HEK293 (cell line): ENCODE measurements around the gene NCKAP1.

Experiments
- CTCF ChIP-seq: fragments of 450-650 bp; formaldehyde crosslinking; IDR thresholded peaks from 2 replicates; pipeline ENCODE4 v1.5.1; 2016; ENCODE audit warnings: missing biosample characterization, missing genetic modification characterization
- KLF16 ChIP-seq: fragments of 450-650 bp; formaldehyde crosslinking; IDR thresholded peaks from 2 replicates; pipeline ENCODE4 v1.5.1; 2017; ENCODE audit warnings: missing biosample characterization, missing genetic modification characterization
- OVOL3 ChIP-seq: fragments of 450-650 bp; formaldehyde crosslinking; IDR thresholded peaks from 2 replicates; pipeline ENCODE4 v1.5.1; 2016; ENCODE audit warnings: missing biosample characterization, missing genetic modification characterization
- PRDM4 ChIP-seq: fragments of 450-650 bp; formaldehyde crosslinking; IDR thresholded peaks from 2 replicates; pipeline ENCODE4 v1.5.1; 2017; ENCODE audit warnings: missing biosample characterization, missing genetic modification characterization
- TCF7L2 ChIP-seq: IDR thresholded peaks from 2 replicates; pipeline ENCODE4 v1.6.1; 2011; ENCODE audit warnings: low read depth, mild to moderate bottlenecking, inconsistent platforms, low read length, moderate library complexity, borderline replicate concordance
- ZNF24 ChIP-seq: fragments of 450-650 bp; formaldehyde crosslinking; IDR thresholded peaks from 2 replicates; pipeline ENCODE4 v1.5.1; 2016; ENCODE audit warnings: missing biosample characterization, missing genetic modification characterization
- ZNF311 ChIP-seq: fragments of 450-650 bp; formaldehyde crosslinking; IDR thresholded peaks from 2 replicates; pipeline ENCODE4 v1.5.1; 2017; ENCODE audit warnings: missing biosample characterization, missing genetic modification characterization, borderline replicate concordance
- TF ChIP-seq, protein P1 (sequence below): fragments of 450-650 bp; formaldehyde crosslinking; IDR thresholded peaks from 2 replicates; pipeline ENCODE4 v1.5.1; 2016; ENCODE audit warnings: missing biosample characterization, missing genetic modification characterization
- TF ChIP-seq, protein P2 (sequence below): fragments of 450-650 bp; IDR thresholded peaks from 2 replicates; pipeline ENCODE4 v1.5.1; 2018; ENCODE audit warnings: missing biosample characterization, mild to moderate bottlenecking, missing genetic modification characterization

DNA sequence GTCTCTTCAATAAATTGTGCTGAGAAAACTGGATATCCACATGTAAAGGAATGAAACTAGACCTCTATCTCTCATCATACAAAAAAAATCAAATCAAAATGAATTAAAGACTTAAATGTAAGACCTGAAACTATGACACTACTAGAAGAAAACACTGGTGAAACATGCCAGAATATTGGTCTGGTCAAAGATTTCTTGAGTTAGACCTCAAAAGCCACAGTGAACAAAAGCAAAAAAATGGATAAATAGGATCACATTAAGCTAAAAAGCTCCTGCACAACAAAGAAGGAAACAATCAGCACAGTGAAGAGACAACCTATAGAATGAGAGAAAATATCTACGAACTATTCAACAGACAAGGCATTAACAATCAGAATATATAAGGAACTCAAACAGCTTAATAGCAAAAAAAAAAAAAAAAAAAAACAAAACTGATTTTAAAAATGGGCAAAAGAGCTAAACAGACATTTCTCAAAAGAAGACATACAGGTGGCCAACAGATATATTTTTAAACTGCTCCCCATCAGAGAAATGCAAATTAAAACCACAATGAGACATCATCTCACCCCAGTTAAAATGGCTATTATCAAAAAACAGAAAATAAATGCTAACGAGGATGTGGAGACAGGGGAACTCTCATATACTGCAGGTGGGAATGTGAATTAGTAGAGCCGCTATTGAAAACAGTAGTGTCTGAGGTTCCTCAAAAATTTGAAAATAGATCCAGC, 66.3 kb downstream of the NCKAP1 start:
- TF ChIP-seq, protein P1, sequence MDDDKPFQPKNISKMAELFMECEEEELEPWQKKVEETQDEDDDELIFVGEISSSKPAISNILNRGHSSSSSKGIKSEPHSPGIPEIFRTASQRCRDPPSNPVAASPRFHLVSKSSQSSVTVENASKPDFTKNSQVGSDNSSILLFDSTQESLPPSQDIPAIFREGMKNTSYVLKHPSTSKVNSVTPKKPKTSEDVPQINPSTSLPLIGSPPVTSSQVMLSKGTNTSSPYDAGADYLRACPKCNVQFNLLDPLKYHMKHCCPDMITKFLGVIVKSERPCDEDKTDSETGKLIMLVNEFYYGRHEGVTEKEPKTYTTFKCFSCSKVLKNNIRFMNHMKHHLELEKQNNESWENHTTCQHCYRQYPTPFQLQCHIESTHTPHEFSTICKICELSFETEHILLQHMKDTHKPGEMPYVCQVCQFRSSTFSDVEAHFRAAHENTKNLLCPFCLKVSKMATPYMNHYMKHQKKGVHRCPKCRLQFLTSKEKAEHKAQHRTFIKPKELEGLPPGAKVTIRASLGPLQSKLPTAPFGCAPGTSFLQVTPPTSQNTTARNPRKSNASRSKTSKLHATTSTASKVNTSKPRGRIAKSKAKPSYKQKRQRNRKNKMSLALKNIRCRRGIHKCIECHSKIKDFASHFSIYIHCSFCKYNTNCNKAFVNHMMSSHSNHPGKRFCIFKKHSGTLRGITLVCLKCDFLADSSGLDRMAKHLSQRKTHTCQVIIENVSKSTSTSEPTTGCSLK (tag by site-specific recombination), result no peak
- no peak for TF ChIP-seq CTCF (tag by site-specific recombination)
- no peak for TF ChIP-seq ZNF311
- TF ChIP-seq ZNF24 (tag by site-specific recombination), result no peak
- TF ChIP-seq, protein P2, sequence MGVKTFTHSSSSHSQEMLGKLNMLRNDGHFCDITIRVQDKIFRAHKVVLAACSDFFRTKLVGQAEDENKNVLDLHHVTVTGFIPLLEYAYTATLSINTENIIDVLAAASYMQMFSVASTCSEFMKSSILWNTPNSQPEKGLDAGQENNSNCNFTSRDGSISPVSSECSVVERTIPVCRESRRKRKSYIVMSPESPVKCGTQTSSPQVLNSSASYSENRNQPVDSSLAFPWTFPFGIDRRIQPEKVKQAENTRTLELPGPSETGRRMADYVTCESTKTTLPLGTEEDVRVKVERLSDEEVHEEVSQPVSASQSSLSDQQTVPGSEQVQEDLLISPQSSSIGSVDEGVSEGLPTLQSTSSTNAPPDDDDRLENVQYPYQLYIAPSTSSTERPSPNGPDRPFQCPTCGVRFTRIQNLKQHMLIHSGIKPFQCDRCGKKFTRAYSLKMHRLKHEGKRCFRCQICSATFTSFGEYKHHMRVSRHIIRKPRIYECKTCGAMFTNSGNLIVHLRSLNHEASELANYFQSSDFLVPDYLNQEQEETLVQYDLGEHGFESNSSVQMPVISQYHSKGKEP (tag by site-specific recombination), result no peak
- TF ChIP-seq TCF7L2, result no peak
- TF ChIP-seq PRDM4 (tag by site-specific recombination), result no peak
- no peak for TF ChIP-seq OVOL3
- TF ChIP-seq KLF16 (tag by site-specific recombination), result no peak
